HT-29 (cell line): ENCODE results near the gene FBRSL1. TPM values are rescaled to one million over a fixed set of nuclear protein-coding genes. Genes with fewer than 3 reads are reported as not detected.

Source experiments
- DNase-seq: peaks from one replicate; pipeline ENCODE4 v3.0.0-alpha.2; 2015; ENCODE audit warnings: low spot score
- total RNA-seq: library from RNA; depleted of rRNA; stranded (reverse); fragments of >200 nt; shearing (Covaris generic); gene quantifications from 2 replicates; pipeline ENCODE4 v1.2.3, GENCODE V29; 2014

The FBRSL1 gene
- total RNA-seq, 1 experiment from 2014 or later: 51.3 TPM

DNA sequence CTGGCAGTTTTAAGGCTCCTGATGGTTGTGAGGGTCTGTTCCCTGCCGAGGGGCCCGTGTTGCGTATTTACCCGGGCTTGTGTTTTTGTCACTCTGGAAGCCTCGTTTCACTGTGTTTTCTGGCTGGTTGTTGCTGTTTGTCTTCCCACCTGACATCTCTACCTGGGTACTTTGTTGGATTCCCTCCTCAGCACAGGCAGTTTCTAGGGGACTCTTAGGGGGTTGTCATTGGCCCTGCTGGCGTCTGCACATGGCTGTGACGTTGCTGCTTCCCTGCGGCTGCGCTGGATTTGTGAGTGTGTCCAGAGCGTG is 6.4 kb downstream of the FBRSL1 start:
- DNase-seq: no peak

DNA sequence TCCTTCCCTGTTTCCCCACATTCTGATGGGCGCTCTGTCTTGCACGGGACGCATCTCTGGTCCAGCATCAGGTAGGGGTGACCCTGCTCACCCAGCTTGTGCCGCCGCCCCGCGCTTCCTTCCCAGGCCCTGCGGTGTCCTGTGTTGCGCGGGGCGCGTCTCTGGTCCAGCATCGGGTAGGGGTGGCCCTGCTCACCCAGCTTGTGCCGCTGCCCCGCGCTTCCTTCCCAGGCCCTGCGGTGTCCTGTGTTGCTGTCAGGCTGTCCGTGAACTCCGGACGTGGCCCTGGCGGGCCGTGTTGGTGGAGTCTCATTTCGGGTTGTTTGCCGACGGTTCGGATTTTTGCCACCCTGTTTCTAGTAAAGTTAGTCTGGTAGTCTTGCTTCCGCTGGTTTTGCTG is 6.8 kb downstream of the FBRSL1 start:
- no peak for DNase-seq

DNA sequence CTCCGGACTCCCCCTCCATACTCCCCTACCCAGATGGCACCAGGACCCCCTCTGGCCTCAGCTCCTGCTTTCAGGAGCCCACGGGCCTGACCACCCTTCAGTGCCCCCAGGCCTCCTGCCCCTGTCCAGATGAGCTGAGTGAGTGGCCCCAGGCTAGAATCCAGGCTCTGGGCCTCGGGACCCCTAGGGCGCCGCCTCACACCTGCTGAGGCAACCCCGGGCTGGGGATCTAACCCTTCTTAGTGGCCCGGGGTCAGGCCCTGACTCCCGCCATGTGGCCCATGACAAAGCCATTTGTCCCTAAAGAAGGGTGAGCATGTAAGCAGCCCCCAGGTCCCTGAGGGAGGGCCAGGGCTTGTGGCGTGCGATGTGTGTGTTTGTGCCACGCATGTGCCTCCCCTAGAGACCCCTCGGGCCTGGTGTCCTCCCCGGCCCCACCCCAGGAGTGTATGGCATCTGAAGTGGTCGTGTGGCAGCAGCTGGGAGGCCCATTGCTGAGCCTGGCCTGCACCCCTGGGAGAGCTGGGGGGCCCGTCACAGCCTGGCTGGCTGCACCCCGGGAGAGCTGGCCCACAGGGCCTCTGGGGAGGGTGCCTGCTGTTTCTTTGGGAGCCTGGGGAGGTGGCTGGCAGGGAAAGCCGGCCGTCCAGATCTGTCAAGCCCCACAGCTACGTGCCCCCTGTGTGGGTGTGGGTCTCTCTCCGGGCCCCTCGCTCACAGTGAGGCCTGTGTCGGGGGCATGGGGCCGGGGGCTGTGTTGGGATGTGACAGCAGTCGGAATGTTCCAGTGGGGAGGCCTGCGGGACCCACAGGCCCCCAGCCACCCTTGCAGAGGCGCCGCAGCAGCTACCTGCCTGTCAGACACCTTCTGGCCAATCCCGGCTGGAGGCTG is 7.8 kb downstream of the FBRSL1 start:
- no peak for DNase-seq

DNA sequence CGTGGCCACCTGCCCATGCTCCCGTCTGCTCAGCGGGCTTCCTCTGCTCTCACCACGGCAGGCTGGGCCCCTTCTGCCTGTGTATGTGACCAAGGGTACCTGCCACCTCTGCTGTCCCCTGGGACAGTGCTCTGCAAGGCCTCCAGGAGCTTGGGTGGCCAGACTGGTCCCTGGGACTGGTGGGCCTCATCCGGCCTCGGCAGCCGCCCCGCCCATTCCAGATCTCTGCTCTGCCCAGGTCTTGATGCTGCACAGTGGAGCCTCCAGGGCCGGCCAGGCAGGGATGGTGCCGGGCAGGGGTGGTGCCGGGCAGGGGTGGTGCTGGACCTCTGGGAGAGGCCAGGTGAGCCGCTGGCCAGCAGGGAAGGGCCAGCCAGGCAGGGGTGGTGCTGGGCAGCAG is 9.0 kb downstream of the FBRSL1 start:
- DNase-seq: no peak

DNA sequence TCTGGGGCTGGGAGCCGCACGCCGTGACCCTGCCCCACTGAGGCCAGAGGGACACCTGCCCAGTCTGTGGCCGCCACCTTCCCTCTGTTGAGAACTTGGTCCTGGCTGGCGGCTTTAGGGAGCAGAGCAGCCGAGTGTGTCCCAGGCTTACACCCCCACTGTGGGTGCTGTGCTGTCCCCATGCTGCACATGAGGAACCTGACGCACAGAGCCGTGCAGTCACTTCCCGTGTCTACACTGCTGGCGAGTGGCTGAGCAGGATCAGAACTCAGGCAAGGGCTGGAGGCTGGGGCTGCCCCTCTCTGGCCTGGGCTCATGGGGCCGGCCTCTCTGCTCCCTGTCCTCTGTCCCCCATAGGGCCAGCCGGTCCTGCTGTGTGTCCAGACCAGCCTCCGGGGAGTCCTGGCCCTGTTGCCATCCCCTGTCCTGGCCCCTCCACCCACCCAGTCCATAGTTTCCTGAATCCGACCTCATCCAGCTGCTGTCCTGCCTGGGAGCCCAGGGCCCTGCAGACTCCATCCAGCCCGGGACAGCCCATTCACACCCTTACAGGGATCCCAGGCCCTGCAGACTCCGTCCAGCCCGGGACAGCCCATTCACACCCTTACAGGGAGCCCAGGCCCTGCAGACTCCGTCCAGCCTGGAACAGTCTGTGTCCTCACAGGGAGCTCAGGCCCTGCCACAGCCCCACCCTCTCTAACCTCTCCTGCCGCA is 10.3 kb downstream of the FBRSL1 start:
- no peak for DNase-seq

DNA sequence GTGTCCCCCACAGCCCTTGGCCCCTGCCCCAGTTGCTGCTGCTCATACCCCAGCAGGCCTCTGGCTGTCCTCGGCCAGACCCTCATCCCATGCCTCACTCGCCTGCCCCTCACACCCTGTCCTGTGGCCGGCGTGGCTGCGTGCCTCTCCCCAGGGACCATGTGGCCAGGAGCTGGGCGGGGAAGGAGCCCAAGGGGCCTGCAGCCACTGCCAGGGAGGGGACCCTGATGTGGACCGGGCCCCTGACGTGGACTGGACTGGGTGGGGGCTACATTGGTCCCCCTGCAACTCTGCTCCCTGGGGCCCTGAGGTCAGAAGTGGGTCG is 10.9 kb downstream of the FBRSL1 start:
- no peak for DNase-seq

DNA sequence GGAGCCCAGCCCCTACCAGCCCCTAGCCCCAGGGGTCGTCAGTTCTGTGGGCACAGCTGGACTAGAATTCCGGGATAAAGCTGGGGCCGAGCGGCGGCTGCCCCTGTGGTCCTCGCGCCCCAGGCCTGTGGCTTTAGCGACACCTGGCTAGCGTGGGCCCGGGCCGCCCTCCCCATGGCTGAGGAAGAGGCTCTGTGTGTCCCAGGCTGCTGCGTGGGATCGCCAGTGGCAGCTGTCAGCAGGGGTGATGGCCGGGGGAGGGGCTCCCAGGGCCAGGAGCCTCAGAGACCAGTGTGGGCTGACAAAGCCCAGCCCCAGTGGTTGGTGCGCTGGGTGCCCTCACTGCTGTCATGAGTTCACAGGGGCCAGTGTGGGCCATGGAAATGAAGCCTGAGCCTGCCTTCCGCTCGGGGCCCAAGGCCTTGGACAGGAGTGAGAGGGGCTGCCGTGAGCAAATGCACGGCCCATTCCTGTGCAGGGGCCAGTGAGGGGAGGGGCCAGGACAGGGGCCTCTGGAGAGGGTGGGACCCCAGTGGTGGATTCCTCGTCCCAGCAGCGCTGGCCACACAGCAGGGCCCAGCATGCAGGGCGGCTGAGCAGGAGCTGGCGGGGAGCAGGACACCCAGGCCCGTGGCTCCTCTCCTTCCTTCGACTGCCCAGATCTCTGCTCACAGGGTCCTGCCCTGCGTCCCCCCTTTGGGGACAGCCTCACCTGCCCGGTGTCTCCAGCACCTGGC is 11.4 kb downstream of the FBRSL1 start:
- no peak for DNase-seq

DNA sequence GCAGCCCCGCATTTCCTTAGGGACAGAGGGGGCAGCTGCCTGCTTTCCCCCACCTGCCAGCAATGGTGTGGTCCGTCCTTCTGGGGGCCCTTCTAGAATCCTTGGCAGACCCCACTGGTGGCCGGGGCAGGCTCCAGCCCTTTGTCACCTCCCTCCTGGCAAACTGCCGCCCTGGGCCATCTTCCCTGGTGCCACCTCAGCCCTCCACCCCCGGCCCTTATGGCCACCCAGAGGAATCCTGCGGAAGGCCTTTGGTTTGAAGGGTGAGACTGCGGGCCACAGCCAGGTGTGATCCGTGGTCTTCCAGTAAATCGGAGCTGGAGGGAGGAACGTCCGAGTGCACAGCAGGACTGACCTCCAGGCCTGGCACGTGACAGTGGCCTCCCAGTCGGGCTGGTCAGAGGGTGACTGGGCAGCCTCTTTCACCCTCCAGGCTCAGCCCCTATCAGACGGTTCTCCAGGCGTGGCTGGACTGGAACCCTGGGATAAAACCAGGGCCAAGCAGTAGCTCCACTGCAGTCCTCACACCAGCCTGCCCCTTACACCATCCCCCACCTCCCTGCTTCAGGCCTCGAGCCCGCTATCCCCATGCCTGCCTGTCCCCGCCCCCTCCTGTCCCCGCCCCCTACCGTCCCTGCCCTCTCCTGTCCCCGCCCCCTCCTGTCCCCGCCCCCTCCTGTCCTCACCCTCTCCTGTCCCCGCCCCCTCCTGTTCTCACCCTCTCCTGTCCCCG is 12.4 kb downstream of the FBRSL1 start:
- DNase-seq: no peak

DNA sequence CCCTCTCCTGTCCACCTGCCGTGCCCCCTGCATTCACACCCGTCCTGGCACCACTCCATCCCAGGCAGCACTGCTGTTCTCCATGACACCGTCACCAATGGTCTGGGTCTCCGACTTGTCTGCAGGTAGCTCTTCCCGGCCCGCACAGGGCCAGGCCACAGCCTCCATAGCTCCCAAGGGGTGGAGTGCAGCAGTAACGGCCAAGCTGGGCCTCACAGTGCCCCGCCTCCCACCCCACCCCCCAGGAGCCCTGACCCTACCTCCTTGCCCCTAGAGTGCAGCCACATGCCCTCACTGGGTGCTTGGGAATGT is 12.9 kb downstream of the FBRSL1 start:
- no peak for DNase-seq

DNA sequence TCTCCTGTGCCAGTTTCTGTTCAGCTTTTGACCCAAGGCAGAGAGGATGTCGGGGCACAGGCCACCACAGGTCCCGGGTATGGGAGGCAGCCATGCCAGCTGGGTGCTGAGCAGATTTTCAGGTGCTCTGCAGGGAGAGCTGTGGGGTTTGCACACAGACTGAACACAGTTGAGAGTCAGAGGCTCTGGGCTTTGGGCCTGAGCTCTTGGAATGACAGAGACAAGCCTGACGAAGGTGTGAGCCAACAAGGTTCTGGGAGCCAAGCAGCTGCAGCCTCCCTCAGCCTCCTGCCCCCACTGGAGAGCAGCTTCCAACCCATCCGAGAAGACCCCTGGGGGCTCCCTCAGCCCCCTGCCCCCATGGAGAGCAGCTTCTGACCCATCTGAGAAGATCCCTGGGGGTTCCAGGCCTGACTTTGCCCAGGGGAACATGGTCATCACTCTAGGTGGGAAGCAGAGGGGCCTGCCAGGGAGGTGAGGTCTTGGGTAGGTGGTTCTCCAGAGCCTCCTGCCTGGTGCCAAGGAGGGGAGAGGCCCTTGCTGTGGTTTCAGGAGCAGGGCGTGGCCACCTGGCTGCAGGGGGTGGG is 13.8 kb downstream of the FBRSL1 start:
- DNase-seq: no peak

DNA sequence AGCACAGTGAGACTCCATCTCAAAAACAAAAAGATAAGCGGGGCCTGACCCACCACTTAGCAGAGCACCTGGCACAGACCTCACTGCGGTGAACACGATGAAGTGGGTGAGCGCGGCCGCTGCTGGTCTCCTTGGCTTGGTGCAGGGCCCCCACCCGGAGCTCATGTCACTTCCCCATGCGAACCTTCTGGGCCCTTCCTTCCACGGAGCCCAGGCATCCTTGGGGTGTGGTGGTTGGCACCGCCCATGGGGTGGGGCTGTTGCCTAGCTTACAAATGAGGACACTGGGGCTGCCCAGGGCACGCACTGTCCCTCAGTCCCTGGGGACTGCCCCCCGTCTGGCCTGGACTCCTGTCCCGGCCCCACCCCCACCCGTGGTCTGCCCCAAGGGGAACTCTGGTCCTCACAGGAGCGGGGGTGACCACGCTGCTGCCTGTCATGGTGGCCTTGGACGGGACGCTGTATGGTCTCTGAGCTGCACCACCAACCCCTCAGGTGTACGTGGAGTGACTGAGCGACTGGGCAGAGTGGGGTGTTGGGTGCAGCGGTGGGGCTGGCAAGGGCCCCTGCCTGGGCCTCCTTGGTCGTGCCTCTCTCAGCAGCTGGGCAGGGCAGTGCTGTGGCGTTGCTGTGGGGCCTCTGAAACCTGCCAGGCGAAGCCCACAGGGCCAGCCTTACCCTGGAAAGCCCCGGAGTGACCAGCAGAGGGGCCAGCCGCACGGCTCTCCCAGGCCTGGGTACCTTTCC is 15.3 kb downstream of the FBRSL1 start:
- DNase-seq: no peak

DNA sequence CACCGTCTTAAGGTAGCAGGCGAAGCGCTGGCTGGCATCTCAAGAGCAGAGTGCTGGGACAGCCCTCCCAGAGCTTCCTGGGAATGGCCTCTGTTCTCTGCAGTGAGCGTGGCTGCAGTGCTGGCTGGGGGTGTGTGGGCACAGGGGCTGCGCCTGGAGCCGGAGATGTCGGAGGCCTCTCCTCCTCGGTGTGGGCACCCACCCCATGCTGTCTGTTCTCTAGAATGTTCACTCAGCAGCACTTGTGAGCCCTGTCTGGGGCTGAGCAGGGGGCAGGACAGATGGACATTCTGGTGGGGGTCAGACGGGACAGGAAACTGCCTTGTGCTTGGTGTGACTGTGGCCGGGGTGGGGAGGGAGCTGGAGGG is 15.9 kb downstream of the FBRSL1 start:
- DNase-seq: no peak

DNA sequence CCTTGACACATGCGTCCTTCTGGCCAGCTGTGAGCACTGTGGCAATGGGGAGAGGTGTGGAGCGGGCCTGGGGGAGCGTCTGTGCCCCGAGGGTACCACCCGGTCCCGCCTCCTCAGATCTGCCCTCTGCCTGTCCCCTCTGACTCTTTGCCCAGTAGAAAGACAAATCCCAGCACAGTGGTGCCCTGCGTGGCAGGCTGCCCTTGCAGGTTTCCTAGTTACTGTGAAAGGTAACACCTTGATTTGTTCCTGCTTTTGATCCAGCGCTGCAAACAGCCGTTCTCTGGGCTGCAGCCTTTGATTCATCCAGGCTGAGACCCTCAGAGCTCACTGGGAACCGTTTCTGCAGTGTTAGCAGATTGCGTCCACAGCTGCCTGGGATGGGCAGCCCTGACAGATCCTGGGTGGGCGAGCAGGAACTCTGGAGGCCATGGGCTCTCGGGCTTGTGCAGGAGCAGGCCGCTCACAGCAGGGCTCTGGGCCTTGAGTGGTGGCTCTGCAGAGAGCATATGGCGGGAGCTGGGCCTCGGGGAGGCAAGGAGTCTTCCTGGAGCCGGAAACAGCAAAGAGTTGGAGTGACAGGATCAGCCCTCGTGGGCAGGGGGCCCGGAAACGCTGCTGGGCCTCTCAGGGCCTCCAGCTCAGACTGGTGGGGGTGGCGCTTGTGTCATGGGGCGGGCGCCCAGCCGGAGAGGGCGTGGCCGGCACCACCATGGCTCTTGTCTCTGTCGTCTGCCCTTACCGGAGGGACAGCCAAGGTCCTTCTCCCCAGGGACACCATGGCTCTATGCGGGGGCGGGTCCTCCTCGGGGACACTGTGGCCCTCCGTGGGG is 16.6 kb downstream of the FBRSL1 start:
- no peak for DNase-seq

DNA sequence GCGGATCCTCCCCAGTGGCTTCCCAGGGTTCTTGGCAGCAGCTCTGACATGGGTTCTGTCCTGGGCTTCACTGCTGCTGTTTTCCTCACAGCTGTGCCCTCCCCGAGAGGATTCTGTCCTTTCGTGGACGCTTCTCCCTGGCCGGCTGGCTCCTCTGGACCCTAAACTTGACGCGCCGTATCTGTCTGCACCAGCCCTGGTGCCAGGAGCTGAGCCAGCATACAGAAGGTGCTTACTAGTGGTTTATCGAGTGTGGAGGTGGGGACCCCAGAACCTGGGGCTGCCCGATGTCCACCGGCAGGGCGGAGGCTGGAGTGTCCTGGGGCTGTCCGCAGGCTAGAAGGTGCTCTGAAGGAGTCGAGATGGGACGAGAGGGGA is 17.2 kb downstream of the FBRSL1 start:
- DNase-seq: no peak

DNA sequence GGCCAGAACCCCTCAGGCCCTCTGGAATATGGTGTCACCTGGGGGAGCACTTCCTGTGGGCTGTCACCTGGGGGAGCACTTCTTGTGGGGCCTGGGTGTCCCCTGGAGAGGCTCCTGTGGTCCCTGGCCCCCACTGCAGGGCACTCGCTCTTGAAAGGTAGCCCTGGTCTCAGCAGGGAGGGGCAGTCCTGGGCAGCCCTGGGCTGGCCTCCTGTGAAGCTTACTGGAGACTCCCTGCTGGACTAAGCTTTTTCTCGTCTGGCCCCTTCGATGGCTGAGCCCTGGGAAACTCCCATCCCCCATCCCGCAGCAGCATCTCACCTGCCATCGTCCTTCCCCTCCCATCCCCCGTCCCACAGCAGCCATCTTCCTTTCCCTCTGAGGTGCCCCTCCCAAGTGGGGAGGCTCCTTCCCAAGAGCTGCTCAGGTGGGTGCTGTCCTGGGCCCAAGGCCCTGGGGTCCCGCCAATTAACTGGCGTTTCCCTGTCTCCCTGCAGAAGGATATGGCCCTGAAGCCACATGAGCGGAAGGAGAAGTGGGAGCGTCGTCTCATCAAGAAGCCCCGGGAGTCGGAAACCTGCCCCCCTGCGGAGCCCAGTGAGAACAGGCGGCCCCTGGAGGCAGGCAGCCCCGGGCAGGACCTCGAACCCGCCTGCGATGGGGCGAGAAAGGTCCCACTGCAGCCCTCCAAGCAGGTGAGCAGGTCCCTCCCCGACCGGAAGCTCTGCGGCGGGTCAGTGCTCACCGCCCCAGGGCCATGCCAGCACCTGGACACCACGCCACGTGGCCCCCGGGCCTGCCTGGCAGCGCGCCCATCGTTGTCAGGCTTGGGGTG is 17.9 kb downstream of the FBRSL1 start:
- no peak for DNase-seq

DNA sequence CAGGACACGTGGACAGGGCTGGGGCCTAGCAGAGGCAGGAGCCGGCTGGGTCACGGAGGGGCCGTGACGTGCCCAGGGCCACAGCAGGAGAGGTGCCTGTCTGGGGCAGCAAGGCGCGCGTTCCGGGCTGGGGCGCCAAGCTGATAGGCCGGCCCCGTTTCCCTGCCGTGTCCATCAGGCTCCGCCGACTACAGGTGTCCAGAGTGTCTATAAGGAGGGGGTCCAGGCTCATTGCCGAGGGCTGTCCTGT is 18.5 kb downstream of the FBRSL1 start:
- no peak for DNase-seq

DNA sequence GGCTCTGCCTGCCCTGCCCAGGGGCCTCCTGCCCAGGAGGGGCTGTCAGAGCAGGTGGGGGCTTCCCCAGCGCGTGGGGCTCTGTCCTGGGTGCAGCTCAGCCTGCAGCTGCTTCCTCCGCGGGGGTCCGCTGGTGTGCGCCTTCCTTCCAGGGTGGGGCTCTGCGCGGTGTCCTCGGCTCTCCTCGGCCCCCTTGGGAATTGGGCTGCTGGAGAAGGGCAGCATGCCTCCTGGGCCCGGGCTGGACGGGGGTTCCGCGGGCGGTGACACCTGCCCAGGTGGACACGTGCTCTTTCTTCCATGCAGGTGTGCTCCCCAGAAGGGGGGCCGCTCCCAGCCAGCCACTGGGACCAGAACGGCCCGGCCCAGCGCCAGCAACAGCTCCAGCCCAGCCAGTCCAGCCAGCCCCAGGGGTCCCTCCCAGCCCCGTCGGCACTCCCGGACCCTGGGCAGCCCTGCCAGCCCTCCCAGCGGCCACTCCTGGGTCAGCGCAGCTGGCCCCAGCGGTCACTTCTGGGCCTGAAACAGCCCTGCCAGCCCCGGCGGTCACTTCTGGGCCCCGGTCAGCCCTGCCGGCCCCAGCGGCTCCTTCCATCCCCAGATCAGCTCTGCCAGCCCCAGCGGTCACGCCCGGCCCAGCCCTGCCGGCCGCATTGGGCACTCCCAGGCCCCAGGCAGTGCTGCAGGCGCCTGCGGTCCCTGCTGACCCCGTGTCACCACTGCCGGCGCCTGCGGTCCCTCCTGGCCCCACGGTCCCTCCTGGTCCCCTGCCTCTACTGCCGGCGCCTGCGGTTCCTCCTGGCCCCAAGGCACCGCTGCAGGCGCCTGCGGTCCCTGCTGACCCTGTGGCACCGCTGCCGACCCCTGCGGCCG is 19.1 kb downstream of the FBRSL1 start:
- no peak for DNase-seq

DNA sequence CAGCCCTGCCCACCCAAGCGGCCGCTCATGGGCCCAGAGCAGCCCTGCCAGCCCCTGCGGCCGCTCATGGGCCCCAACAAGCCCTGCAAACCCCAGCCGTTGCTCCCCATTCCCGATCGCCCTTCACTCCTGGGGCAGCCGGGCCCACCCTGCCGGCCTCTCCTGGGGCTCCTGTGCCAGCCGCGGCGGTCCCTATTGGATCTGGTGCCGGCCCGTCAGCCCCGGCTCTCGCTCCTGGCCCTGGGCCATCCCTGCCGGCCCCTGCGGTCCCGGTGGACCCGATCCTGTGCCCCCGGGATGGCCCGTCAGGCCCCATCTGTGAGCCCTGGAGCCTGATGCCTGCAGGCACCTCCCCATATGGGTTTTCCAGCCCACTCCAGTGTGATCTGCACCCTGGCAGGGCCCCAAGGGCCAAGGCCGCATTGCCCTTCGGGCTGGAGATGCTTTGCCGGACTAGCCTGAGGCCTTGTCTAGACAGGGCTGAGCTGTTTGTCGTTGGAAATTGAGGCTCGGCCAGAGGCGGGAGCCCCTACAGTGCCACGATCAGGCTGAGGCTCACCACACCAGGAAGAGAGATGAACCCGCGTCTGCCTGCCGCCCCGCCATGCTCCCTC is 20.3 kb downstream of the FBRSL1 start:
- no peak for DNase-seq
